Measurements from ENCODE around the gene LMF1. TPM values are rescaled to one million over a fixed set of nuclear protein-coding genes. Genes with fewer than 3 reads are reported as not detected.
A peak's percentile ranks its signal among the peaks of the same experiment; 100 is the strongest.

The LMF1 gene
- total RNA-seq, 1 donor from 2014 or later: 32.1 TPM

DNA sequence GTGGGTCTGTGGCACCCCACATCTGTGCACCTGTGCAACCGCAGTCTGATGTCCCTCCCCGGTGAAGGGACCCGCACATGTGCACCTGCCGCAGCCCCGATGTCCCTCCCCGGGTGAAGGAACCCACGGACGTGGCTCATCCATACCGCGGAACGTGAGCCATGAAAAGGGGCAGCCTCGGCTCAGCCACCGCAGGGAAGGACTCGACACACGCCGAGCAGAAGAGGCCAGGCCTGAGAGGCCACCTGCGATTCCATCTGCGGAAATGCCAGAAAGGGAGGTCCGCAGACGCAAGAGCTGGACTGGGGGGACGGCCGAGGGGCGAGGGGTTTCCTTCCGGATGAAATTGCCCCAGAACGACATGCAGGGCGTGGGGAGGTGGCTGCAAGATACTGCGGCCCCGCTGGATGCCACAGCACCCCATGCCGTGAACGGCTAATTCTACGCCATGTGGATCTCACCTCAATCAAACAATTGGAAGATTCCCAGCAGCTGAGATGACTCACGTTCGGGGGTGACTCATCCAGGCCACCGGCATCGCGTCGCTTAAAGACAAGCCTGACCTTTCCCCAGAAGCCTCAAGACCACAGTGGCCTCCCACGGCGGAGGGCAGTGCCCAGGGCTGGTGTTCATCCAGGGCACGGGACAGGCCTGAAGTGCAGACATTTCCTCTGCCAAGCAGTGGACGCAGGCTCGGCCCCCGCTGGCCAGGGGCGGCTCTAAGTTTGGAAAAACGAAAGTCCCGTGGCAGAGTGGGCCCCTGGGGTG, 31.8 kb upstream of the LMF1 start:
- peak; percentile 69 for DNase-seq (ENCODE audit: low spot score)

DNA sequence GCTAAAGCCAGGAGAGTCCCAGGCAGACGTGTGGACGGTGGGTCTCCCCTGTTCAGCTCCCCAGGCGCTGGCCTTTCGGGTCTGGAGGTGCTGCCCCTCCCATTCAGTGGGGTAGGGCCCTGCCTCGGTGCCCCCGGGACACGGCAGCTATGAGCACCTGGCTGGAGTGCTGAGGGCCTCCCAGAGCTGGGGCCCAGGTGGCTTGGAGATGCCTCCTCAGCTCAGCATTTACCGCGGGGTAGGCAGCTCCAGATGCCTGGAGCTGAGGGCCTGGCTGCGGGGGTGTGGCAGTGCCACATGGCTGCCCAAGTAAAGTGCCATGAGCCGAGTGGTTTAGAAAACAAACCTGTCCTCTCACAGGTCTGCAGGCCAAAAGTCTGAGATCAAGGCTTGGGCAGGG, 30.3 kb upstream of the LMF1 start:
- DNase-seq (ENCODE audit: low spot score): no peak

DNA sequence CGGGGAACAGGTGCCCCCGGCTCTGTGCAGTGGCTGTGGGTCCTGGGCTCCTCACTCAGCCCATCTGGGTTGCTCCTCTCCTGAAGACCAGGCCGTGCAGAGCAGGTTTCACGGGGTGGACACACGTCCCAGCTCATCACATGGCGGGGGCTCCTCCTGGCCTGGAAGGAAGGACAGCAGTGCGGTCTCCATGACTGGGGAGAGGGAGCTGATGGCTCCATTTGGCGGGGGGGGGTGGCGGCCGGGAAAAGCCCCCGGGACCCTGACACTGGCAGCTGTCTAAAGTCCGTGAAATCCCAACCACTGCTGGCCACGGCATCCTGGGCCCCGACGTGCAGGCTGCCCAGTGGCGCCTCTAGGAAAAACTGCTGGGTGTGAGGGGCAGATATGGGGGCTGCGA, 29.8 kb upstream of the LMF1 start:
- no peak for DNase-seq (ENCODE audit: low spot score)

DNA sequence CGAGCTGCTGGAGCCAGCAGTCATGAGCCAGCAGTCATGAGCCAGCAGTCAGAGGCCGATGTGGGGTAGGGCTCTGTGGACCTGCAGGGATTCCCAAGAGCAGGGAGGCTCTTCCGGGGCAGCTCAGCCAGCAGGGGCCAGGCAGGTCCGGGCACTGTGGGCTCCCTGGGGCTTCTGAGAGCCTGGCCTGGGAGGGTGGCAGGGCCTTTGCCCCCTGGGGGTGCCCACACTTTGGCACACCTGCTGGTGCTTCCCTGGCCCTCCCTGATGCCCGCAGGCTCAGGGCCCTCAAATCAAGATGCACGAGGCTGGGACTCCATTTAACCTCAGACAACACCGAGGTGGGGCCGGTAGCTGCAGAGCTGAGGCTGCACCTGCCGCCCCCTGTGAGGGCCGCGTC, 28.9 kb upstream of the LMF1 start:
- DNase-seq (ENCODE audit: low spot score): no peak

DNA sequence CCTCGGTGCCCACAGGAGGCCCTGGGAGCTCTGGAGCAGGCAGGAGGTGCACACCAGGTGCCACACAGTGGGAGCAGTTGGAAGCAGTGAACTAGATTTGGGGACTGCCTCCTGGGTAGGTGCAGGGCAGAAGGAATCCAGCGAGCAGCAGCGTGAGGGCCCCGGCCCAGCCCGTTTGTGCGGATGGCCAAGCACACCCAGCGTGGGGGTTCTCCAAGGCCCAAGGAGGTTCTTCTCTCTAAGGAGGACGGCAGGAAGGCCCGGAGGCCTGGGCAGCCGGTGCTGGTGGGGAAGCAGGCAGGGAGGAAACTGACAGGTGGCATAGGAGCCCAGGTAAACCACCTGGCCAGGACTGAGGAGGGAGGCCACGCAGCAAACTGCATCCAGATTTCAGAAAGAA, 27.8 kb upstream of the LMF1 start:
- DNase-seq (ENCODE audit: low spot score): no peak

DNA sequence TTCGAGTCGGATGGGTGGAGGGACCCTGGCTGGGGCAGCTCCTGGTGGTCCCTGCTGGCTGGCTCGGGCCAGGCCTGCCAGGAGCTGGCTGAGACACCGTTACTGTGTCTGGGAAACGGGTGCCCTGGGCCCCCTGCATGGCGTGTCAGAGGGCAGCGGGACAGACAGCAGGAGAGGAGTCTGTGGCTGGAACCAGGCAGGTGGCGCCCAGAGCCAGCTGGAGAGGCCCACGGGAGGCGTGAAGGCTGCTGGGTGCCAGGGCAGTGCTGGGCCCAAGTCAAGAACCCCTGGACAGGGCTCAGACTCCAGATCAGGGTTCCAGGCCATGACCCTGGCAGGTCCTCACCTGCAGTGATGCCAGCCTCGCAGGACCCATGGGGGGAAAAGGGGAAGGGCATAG, 27.4 kb upstream of the LMF1 start:
- no peak for DNase-seq (ENCODE audit: low spot score)

DNA sequence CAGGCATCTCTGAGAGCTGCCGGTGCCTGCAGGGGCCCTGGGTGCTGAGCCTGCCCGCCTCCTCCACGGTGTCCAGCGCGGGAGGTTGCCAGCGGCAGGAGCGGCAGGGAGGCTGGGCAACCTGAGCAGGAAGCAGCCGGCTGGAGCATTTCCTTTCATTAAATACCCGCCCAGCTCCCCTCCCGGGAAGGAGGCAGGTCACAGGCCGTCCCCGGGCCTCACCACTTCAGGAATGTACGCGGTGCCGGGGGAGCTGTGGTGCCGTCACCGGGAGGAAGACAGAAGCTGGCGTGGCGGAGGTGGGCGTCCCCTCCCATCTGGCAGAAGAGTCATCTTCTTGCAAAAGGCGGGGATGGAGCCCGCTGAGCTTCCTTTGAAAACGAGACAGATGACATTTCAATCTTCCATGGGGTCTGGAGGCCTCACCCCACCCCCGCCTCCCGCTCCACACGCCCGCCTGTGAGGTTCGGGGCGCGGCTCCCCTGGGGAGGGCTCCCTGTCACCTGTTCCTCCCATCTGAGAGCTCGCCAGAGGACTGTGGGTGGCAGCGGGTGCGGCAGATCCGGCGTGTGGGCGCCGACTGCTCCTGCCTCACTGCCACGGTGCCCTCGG, 26.8 kb upstream of the LMF1 start:
- peak; percentile 76 for DNase-seq (ENCODE audit: low spot score)

DNA sequence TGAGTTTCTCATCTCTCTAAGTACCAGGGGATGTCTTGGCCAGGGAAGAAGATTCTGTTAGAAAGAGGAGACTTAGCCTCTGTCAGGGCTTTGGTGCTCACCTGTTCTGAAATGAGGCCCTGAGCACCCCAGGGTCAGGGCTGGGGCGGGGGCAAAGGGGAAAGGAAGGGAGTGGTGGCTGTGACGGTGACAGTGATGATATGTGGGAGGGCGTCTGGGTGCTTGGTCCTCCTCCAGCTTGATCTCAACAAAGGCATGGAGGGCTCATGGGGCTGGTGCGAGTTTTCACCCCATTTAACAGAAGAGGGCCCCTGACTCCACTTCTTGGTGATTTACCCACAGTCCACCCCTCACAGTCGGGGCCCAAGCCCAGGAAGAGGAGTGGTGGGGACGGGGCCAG, 25.9 kb upstream of the LMF1 start:
- no peak for DNase-seq (ENCODE audit: low spot score)

DNA sequence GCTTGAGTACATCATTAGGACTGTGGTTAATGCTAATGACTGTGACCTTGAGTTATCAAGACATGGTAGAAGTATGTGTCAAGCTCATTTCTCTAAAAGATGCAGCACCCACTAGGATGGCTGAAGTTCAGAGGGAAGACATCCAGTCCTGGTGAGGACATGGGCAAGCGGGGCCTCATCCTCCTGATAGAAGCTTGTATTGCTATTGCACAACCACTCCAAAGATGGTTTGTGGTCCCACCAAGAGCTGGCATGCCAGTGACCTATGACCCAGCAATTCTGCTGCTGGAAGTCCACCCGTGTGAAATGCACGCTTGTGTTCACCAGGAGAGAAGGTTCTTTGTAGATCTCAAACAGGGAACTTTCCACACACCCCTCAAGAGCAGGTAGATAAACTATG, 25.0 kb upstream of the LMF1 start:
- DNase-seq (ENCODE audit: low spot score): no peak

DNA sequence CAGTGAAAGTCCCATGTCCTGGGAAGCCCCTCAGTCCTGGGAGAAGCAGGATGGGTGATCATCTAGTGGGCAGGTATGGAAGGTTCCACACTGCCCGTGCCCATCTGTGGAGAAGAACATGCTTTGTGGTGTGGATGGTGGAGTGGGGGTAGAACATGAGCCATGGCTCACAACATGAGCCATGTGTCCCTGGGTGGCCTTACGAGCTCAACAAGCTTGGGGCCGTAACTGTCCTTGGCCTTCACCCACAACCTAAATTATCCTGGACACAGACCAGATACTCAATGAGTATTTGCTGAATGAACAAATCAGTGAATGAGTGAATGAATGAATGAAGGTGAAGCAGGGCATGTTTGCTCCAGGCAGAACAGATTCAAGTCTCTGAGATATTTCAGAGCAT, 24.3 kb upstream of the LMF1 start:
- no peak for DNase-seq (ENCODE audit: low spot score)

DNA sequence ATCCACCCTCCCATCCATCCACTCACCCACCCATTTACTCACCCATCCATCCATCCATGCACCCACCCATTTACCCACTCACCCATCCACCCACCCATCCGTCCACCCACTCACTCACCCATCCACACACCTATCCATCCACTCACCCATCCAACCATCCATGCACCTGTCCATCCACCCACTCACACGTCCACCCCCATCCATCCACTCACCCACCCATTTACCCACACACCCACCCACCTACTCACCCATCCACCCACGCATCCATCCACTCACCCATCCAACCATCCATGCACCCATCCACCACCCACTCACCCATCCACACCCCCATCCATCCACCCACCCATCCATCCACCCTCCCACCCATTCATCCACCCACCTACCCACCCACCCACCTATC, 22.9 kb upstream of the LMF1 start:
- DNase-seq (ENCODE audit: low spot score): no peak

DNA sequence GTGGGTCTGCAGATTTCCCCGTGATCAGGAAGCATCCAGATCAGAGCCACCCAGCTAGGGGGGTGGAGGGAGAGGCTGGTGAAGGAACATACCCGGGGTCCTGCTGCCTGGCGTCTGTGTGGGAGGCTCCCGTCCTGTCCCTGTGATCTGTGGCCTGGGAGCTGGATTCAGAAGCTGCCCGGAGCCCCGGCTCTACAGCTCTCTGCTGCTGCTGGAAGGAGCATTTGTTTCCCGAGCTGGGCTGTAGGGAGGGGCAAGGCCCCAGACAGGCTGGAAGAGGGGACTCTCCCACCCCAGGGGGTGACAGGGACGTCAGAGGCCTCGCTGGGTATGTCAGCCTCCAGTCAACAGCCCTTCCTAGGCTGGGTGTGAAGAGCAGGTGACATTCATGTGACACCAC, 21.0 kb upstream of the LMF1 start:
- DNase-seq (ENCODE audit: low spot score): no peak

DNA sequence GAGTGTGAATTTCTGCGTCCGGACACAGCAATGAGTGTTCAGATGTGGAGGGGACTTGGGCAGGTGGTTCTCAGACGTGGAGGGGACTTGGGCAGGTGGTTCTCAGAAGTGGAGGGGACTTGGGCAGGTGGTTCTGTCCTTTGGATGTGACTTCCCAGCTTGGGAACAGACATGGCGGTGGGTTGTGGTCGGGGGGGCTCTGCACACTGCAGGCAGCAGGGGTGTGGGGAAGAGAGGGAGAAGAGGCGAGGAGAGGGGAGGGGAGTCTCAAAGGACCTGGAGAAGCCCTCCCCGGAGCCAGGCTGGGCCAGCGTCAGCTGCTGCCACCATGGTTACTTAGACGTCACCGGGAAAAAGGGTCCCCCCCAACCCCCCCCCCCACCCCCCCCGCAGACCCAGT, 20.6 kb upstream of the LMF1 start:
- DNase-seq (ENCODE audit: low spot score): no peak

DNA sequence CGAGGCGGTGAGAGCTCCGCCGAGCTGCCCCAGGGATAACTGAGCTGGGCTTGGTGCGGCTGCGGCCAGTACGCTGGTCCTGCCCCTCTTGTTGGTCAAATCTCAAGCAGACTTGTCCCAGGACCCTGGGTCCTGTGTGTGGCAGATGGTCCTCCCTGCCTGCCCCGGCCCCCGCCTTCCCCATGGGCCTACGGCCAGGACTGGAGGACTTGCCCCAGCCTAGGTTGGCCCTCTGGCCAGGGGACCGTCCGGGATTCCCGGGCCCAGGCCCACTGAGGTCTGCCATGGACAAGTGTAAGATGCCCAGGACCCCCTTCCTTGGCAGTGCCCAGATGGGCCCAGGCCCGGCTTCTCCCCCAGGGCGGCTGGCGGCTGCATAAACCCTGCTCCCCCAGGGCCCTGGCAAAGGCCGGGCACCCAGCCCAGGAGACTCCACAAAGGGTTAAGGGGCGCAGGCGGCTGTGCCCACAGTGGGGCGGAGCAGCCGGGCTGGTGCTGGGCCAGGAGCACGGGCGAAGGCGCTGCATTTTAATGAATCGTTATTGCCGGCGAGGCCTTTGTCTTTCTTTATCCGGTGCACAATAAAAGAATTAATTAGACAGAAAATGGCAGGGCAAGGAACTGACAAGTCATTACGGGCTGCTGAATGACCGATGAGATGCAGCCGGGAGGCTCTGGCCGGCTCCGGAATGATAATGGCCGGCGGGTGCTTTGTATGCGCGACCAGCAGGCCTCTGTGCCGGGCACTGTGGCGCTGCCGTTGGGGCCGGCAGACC, 19.9 kb upstream of the LMF1 start:
- DNase-seq (ENCODE audit: low spot score): no peak

DNA sequence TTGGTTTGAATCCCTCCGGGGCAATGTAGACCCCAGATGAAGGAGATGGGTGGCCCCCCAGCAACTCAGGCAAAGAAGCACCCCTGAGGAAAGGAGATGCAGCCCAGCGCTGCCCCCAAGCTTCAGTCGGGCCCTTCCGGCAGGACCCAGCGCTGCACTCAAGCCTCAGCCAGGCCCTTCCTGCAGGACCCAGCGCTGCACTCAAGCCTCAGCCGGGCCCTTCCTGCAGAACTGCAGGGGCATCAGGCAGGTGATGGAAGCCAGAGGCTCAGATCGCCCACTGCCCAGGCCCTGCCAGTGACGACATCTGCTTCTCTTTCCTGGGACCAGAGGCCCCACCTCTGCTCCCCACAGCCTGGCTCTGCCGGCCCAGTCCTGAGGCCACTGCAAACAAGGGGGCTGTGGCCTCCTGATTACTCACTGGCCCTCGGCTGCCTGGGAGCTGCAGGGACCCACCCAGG, 18.6 kb upstream of the LMF1 start:
- no peak for DNase-seq (ENCODE audit: low spot score)

DNA sequence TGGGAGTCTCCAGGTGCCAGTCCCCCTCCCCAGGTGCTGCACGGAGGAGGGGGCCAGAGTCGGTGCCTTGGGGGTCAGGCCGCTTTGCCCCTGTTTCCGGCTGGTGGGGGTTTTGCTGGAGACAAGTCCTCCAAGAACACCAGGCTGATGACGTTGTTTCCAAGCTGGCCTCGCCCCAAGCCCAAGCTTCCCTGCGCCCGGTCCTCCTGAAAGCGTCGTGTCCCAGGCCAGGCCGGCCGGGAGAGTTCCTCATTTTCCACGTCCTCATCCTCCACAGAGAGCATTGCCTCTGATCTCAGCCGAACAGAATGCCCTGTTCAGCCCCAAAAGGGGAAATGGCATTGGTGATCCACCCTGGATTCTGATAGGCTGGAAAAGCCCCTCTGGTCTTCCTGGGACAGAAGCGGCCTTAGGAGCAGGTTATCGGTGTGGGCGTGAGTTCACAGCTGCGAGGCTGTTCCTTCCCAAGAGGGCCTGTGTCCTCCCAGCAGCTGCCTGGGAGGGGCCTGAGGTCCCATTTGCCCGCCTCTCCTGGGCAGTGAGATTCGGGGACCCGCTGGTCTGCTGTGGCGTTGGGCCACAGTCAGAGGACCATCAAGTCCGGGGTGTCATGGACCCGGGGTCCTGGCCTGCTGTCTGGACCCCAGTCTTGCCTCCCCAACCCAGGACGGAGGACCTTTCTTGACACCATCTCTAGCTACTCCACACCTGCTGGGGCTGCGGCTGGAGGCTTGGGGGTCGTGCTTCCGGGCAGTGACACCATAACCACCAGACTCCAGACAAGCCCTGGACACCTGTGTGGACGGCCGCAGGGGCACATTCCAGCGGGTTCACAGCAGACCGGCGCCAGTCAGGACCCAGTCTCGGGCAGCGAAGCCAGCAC, 17.9 kb upstream of the LMF1 start:
- no peak for DNase-seq (ENCODE audit: low spot score)

DNA sequence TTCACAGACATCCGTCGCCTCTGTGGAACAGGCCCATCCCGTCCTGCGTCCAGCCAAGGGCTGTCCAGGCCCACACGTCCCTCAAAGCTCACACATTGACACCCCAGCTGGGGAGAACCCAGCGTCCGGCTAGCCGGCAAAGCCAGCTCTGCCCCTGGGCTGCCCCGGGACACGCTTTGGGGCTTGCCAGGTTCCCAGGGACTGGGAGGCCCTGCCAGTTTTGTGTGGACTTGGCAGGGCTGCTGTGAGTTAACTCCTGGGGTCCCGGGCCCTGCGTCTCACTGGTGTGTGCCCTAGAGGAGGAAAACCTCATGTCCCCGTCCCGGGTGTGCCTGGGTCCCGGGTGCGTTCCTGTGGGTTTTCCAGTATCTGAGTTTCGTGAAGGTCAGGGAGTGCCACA, 17.1 kb upstream of the LMF1 start:
- no peak for DNase-seq (ENCODE audit: low spot score)

DNA sequence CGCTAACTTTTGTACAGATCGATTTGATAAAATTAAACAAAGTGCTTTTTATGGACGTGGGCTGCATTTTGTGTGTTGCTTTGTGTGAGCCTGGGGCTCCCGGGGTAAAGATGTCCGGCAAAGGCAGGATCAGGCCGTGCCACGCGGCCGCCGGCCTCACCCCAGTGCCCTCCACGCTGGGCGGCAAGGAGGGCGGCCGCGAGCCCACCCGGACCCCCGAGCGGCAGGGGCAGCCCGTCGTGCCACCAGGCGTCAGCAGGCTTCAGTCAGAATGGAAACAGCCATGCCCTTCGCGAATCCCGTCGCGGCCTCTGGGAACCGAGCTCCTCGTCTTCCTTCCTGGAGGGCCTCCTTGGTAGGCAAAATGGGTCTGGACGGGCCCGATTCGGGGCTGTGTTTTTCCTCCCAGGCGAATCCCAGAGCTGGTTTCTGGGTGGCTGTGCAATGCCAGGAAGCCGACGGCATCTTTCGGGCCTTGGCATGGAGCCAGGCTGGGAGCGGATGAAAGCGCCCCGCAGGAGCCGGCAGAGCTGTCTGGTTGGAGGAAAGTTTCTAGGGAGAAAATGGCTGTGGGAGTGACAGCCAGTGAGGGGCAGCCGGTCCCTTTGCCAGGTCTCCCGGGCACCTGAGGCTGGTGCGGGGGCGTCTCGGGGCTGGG, 16.3 kb upstream of the LMF1 start:
- DNase-seq (ENCODE audit: low spot score): no peak

DNA sequence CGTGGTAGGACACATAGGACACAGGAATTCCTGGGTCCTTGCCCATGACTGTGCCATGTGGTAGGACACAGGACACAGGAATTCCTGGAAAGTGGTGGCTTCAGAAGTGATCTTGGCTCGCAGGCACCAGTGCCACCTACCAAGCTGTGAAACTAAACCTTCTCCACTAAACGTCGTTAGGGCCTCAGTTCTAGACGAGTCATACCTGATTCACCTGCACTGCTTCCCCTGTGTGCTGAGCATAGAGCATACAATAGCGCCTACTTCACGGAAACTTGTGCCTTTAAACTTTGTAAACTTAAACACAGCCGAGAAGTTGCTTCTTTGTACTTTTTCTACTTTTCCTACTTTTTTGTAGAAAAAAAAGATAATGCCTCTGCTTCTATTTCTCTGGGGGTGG, 15.6 kb upstream of the LMF1 start:
- DNase-seq (ENCODE audit: low spot score): no peak

DNA sequence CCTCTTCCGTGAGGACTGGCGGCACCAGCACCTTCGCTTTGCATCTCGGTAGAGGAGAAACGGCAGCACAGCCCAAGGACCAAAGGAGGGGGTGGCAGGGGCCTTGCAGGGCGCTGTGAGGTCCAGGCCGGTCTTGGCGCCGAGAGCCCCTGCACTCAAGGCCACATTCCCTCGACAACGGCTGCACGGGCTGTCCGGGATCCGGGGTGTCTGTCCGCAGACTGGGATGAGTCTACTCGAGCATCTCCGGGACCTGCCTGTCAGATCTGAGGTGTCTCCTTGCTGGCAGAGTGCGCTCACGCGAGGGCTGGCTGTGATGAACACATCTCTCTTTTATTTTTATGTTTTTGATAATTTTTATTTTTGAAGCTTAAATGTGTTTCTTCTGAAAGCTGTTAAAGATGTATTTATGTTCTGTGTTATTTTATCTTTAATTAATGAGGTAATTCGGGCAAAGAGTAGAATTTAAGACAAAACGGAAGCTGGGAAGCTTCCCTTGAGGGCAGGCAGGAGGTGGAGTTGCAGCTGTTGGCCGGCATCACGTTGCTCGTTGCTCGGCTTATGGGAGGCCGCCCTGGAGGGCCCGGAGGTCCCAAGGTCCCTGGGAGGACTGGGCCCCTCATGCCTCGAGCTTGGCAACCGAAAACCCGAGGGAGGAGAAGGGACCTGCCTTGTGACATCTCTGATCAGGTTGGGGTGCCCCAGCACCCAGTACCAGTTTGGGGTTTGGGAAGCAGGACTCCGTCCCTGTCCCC, 15.0 kb upstream of the LMF1 start:
- no peak for DNase-seq (ENCODE audit: low spot score)
